Skin epidermis (tissue), 12 donors: ENCODE results near the gene PWWP2A.
"Not testable (repeated sequence)": the region's sequence is repeated elsewhere in the genome, so short reads cannot be mapped to it uniquely, and the experiment has no call there.

ENCODE experiments used
- H3K27ac ChIP-seq, 21 experiments: fragments of 200-600 bp; sonication (generic) in 11 of 21; one replicate each; pipeline ENCODE4 v1.5.0; 2020; ENCODE audit warnings: mild to moderate bottlenecking in 3 of 21, inconsistent platforms in 2 of 21, moderate library complexity in 2 of 21
- H3K4me3 ChIP-seq, 7 experiments: fragments of 200-600 bp; sonication (generic) in 2 of 7; one replicate each; pipeline ENCODE4 v1.5.0; 2020; ENCODE audit warnings: inconsistent platforms in 2 of 7, mild to moderate bottlenecking in 2 of 7, moderate library complexity in 1 of 7

The PWWP2A gene, protein sequence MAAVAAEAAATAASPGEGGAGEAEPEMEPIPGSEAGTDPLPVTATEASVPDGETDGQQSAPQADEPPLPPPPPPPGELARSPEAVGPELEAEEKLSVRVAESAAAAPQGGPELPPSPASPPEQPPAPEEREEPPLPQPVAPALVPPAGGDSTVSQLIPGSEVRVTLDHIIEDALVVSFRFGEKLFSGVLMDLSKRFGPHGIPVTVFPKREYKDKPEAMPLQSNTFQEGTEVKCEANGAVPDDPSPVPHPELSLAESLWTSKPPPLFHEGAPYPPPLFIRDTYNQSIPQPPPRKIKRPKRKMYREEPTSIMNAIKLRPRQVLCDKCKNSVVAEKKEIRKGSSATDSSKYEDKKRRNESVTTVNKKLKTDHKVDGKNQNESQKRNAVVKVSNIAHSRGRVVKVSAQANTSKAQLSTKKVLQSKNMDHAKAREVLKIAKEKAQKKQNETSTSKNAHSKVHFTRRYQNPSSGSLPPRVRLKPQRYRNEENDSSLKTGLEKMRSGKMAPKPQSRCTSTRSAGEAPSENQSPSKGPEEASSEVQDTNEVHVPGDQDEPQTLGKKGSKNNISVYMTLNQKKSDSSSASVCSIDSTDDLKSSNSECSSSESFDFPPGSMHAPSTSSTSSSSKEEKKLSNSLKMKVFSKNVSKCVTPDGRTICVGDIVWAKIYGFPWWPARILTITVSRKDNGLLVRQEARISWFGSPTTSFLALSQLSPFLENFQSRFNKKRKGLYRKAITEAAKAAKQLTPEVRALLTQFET

DNA sequence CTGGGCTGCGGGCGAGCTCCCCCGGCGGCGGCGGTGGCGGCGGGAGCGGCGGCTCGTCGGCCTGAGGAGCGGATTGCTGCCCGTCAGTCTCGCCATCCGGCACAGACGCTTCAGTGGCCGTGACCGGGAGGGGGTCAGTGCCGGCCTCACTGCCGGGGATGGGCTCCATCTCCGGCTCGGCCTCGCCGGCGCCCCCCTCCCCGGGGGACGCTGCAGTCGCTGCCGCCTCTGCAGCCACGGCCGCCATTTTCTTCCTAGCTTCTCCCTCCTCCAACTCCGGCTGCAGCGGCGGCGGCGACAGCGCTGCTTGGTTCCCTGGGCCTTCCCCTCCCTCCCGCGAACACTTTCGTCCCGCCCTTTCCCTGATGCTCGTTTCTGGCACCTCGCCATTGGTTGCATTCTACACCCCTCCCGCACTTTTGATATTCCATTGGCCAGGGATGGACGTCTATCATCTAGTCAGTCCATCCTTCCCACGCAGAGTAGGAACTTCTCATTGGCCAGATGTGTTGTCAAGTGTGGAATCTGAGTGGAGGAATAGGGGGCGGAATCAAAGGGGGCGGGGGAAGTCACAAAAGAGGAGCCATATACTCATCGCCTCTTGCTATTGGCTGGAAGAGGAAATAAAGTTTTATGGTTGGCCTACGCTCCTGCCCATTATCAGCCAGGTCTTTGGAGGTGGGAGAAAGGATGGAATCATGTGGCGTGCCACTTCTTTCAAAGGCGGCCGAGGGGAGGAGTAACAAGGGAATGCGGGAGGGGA, at the start of gene PWWP2A:
Gene PWWP2A, minus strand, starts transcription at position 309 of the 763 bp plus-strand sequence. Its CDS starts 62 bp downstream, at position 247.
- peak within 1 kb of the TSS; percentile 87 to 100 (median 97) for H3K27ac ChIP-seq
- peak within 1 kb of the TSS; percentile 56 to 100 (median 92) for H3K4me3 ChIP-seq

DNA sequence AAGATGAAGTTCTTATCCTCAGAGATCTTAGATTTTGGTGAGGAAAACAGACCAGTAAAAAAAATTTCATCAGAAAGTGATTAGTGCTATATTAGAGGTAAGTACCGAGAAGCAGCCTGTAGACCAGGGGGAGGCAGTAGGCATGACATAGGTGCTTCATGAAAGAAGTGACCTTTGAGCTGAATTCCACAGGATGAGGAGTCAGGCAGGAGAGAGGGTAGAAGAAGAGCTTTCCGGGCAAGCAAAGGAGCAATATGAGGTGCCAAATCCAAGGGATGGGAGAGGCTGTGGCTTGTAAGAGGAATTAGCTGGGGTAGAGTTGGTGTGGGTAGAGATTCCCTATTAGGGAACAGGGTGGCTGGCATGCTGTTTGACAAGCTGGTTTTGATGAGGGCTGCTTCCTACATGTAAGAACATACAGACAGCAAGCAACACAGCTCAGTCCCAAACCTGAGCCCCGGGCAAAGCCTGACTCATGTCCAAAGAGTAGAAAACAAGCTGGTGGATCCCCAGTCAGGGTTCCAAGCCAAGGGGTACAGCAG, 48.4 kb upstream of the PWWP2A start:
- H3K27ac ChIP-seq, result peak overlapping the region in 5 of 21 experiments; percentile 11 to 47 (median 34)
- no peak overlapping the region for H3K4me3 ChIP-seq

DNA sequence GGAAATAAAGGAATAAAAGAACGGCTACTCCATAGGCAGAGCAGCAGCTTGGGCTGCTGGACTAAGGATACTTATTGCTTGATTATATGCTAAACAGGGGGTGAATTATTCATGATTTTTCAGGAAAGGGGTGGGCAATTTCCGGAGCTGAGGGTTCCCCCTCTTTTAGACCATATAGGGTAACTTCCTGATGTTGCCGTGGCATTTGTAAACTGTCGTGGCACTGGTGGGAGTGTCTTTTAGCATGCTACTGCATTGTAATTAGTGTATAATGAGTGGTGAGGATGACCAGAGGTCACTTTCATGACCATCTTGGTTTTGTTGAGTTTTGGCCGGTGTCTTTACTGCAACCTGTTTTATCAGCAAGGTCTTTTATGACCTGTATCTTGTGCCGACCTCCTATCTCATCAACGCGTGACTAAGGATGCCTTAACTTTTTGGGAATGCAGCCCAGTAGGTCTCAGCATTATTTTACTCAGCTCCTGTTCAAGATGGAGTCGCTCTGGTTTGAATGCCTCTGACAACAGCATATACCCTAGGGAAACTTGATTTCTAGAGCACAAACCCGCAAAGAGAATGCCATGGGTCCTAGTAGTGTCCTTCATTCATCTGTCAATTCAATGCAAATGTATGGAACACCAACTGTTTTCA, 47.8 kb upstream of the PWWP2A start:
- Histone ChIP-seq H3K4me3 (no peak overlapping the region), H3K27ac (peak overlapping the region in 9 of 21 experiments; percentile 11 to 92 (median 81))

DNA sequence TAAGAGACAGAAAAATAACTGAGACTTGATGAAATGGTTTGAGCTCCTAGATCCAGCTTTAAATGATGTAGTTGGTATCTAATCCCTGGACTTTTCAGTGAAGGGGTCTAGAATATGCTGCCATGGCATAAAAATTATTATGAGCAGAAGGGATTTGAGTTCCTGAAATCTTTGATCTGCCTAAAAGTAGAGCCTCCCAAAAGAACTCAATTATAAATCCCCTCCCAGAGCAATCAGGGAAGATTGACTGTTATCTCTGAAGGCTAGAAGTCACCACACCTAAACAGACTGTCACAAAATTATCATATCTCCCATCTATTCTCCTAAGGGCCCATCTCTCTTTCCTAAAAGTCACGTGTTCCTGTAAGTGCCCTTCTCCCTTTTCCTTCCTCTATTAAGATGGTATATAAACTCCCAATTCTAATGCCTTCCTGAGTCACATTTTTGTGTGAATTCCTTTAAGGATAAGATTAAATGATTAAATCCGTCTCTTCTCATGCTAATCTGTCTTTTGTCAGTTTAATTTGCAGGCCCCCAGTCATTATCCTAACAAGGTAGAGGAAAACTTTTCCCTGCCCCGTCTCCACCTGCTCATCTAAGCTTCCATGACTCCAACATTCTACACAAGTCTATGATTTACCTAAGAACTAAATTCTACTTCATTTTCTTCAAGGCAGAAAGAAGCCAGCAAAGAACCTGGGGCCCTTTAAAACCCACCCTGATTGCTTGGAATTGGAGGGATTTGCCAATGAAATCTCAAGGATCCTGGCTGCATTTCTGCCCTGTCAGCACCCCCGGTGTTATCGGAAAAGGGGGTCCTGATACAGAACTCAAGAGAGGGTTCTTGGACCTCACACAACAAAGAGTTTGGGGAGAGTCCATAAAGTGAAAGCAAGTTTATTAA, 47.1 kb upstream of the PWWP2A start:
- no peak overlapping the region for H3K4me3 ChIP-seq
- H3K27ac ChIP-seq, result peak overlapping the region in 17 of 21 experiments; percentile 26 to 92 (median 77)

DNA sequence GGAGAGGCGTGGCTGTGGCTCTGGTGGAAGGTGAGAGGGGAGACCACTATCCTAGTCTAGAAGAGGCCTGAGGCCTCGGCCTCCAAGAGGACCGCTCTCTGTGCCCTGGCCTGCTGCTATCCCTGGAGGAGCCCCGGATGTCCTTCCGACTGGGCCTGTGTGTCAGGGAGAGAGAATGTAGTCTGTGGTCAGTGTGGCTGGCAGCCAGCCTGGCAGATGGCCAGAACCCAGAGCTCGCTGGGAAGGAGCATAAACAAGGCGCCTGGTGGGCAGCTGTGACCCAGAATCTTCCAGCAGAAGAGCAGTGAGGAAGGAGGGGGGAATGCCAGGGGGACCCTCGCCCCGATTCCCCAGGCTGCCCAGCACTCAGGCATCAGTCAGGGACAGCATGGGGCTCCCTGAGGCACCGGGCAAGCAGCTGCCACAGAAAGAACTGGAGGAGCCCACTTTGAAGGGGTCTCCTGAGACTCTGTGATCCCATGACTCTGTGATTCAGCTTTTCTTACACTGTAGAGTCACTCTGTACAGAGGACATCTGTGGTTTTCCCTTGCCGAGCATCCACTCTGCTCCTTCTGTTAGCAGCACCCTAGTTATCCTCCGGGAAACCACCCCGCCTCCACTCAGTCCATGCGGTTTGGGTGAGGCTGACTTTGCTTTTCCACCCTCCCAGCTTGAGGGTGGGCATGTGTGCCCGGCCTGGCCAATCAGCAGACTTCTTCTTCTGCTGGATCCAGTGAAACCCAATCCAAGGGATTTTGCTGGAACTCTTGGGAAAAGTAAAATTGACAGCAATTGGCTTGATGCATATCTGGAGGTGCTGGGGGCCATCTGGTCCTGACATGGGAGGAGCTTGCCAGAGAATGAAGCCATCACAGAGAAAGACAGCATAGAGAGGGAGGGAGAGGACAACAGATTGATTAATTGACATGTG, 46.2 kb upstream of the PWWP2A start:
- Histone ChIP-seq H3K27ac (peak overlapping the region in 20 of 21 experiments; percentile 9 to 93 (median 78)), H3K4me3 (no peak overlapping the region)

DNA sequence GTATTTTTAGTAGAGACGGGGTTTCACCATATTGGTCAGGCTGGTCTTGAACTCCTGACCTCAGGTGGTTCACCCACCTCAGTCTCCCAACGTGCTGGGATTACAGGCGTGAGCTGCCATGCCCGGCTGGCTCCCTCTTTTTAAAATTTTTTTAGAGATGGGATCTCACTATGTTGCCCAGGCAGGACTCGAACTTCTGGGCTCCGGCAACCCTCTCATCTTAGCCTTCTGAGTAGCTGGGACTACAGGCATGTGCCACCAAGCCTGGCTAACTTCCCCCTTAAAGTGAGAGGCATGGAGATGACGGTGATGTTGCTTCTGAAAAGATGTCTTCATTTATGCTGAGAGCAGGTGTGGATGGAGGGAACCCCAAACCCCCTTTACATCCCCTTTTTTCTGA, 43.7 kb upstream of the PWWP2A start:
- no peak overlapping the region for H3K4me3 ChIP-seq
- no peak overlapping the region for H3K27ac ChIP-seq

DNA sequence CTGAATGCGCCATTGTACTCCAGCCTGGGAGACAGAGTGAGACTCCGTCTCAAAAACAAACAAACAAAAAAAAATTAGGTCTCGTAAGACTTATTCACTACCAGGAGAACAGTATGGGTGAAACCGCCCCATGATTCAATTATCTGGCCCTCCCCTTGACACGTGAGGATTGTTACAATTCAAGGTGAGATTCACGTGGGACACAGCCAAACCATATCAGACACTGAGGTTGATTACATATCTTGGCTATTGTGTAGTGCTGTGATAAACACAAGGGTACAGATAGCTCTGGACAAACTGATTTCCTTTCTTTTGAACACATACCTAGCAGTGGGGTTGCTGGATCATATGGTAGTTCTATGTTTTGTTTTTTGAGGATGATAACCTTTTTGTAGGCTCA, 42.4 kb upstream of the PWWP2A start:
- no peak overlapping the region for H3K27ac ChIP-seq

DNA sequence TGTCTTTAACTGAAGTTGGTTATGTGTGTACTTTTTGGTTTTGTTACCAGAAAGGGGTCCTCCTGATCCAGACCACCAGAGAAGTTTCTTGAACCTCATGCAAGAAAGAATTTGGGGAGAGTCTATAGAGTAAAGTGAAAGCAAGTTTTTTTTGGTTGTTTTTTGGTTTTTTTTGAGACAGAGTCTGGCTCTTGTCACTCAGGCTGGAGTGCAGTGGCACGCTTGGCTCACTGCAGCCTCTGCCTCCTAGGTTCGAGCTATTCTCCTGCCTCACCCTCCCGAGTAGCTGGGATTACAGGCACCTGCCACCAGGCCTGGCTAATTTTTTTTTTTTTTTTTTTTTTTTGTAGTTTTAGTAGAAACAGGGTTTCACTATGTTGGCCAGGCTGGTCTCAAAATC, 41.6 kb upstream of the PWWP2A start:
- not testable (repeated sequence) for H3K4me3 ChIP-seq, H3K27ac ChIP-seq

More for the DNA sequence above, 42.4 kb upstream of the PWWP2A start:
- no peak overlapping the region for H3K4me3 ChIP-seq

DNA sequence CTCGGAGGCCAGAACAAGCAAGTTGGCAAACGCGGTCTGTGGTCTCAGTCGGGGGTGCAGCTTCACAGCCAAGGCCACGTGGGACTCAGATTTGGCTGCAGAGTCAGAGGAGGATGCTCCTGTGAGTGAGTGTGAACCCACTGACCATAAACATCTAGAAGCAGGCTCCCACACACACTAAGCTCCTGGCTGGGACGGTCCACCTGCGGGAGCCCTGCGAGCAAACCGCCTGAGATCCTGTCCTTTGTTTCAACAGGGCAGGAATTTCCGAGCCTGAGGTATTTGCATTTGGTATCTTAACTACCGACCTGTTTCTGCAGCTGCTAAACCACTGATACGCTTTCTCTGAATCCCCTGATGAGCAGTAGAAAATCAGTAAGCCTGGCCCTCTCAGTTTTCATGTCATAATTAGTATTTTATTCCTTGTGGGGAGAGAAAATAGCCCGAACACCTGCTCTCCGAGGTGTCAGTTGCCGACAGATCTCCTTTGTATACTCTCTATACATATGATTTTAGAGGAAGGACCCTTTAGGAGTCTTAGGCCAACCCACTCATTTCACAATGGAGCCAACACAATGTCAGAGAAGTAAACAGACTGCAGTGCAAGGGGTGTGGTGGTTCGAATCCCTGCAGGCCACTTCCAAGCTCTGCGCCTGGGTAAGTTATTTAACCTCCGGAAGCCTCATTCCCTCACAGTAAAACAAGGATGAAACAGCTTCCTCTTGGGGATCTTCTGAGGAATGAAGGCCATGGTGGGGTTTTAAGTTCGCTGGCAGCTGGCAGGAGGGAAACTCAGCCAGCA, 40.9 kb upstream of the PWWP2A start:
- H3K27ac ChIP-seq, result no peak overlapping the region
- H3K4me3 ChIP-seq, result no peak overlapping the region

DNA sequence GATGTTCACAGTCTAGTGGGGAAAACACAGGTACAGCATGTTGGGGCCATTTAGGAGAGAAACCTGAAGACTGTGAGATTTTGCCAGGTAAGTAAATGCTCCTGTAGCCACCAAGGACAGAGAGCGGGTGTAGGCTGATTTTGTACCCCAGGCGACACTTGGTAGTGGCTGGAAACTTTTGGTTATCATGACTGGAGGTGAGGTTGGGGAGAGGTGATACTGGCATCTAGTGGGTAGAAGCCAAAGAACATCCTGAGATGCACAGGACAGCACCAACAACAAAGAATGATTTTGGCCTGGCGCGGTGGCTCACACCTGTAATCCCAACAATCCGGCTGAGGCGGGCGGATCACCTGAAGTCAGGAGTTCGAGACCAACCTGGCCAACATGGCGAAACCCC, 38.8 kb upstream of the PWWP2A start:
- H3K27ac ChIP-seq, result no peak overlapping the region
- H3K4me3 ChIP-seq, result no peak overlapping the region

DNA sequence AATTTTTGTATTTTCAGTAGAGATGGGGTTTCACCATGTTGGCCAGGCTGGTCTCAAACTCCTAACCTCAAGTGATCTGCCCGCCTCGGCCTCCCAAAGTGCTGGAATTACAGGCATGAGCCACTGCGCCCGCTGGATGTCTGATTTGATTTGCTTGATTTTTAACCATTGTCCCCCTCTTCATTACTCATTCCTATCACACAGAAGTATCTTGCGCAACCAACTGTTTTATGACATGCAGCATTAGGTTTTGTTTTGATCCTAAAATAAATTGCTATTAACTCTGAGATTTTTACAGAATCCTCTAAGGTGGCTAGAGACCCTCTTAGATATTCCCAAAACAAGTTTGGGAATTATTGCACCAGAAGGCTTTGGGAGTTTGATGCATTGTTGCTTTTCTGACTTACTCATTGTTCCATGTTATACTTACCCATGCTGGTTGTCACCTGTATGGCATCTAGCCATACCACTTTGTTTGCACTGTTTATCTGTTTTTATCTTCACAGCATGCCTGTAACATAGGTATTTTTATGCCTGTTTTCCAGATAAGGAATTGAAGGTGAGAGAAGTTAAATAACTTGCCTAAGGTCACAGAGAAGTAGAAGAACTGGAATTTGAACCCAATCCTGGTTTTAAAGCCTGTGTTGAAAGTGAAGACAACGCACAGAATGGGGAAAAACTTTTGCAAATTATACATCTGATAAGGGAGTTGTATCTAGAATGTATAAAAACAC, 35.9 kb upstream of the PWWP2A start:
- no peak overlapping the region for H3K4me3 ChIP-seq
- H3K27ac ChIP-seq, result no peak overlapping the region

DNA sequence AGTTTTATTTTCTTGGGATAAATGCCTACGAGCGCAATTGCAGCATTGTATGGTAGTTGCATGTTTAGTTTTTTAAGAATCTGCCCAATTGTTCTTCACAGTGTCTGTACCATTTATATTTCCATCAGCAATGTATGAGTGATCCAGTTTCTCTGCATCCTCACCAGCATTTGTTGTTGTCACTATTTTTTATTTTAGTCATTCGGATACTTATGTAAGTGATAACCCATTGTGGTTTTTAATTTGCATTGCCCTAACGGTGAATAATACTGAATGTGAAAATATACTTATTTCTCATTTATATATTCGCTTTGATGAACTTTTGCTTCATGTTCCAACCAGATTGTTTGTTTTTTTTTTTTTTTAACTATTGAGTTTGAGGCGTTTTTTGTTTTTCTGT, 33.7 kb upstream of the PWWP2A start:
- no peak overlapping the region for H3K4me3 ChIP-seq
- H3K27ac ChIP-seq, result no peak overlapping the region

DNA sequence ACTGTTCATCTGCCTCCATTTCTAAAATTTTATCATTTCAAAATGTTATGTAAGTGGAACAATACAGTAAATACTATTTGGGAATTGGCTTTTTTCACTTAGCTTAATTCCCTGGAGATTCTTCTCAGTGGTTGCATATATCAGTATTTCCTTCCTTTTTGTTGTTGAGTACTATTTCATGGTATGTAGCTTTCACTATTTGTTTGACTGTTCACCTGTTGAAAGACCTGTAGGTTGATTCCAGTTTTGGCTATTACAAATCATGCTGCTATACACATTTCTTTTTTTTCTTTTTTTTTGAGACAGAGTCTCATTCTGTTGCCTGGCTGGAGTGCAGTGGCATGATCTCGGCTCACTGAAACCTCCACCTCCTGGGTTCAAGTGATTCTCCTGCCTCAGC, 33.0 kb upstream of the PWWP2A start:
- Histone ChIP-seq H3K27ac (no peak overlapping the region), H3K4me3 (no peak overlapping the region)

DNA sequence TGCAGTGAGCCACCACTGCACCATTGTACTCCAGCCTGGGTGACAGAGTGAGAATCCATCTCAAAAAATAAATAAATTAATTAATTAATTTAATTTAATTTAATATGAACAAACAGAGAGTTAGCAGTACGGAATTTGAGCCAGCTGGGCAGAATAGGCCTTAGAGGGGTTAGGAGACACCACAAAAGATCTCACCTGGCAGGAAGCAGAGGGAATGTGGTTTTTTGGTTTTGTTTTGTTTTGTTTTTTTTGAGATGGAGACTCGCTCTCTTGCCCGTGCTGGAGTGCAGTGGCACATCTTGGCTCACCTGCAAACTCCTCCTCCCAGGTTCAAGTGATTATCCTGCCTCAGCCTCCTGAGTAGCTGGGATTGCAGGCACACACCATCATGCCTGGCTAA, 31.8 kb upstream of the PWWP2A start:
- Histone ChIP-seq H3K27ac (no peak overlapping the region), H3K4me3 (no peak overlapping the region)

DNA sequence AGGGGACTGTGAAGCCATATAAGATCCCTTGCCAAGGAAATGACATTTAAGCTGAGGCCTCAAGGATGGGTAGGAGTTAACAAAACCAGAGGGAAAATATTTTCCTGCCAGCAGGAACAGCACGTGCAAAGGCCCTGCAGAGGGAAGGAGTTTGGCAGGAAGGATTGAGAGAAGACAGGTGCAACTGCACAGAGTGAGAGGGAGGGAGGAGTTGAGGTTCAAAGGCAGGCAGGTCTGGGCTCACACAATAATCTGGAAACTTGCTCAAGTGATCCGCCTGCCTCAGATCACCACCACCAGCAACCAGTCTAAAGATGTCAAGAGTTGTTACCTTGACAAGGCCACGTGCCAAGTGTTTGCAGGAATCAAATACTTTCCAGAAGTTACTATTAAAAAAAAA, 31.1 kb upstream of the PWWP2A start:
- Histone ChIP-seq H3K4me3 (no peak overlapping the region), H3K27ac (no peak overlapping the region)

DNA sequence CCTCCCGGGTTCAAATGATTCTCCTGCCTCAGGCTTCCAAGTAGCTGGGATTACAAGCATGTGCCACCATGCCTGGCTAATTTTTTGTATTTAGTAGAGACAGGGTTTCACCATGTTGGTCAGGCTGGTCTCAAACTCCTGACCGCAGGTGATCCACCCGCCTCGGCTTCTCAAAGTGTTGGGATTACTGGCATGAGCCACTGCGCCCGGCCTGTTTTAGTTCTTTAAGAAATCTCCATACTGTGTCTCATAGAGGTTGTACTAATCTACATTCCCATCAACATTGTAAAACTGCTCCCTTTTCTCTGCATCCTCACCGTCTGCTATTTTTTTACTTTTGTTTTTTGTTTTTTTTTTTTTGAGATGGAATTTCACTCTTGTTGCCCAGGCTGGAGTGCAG, 25.2 kb upstream of the PWWP2A start:
- H3K4me3 ChIP-seq, H3K27ac ChIP-seq: not testable (repeated sequence)
